ENCODE measurements around the gene SLC48A1. TPM values are rescaled to one million over a fixed set of nuclear protein-coding genes. Genes with fewer than 3 reads are reported as not detected.

The SLC48A1 gene
- total and polyA plus RNA-seq, 12 donors: 12.6 to 31.9 (median 22.1) TPM

- H3K36me3 ChIP-seq: peaks cover 0 to 68% (median 44%) of the 10 kb centered on the region in 9 donors
- intact Hi-C loops (cut with DNase I): loop anchor here in 7 of 10 donors (1.0 to 5.0 kb wide), 3 partner anchors 18 to 39 kb away; no protein-coding TSS in a partner anchor
- no peaks in the 10 kb centered on the region for H3K27me3 ChIP-seq
- H3K4me1 ChIP-seq: peaks cover 44 to 57% (median 52%) of the 10 kb centered on the region in 9 donors
- peak overlapping the region in 7 of 10 donors; percentile 2 to 99 (median 76) for H3K27ac ChIP-seq
- H3K4me3 ChIP-seq: no peak overlapping the region
- ATAC-seq (no peak), DNase-seq (no peak)
- TF ChIP-seq CTCF (IDR thresholded peaks at IDR 0.05): no peak
- H3K9me3 ChIP-seq: no peaks in the 10 kb centered on the region
- WGBS, 2 donors: 88 to 91% methylated on average over 17 of the region's 17 CpGs
These were observed 25.4 kb downstream of the SLC48A1 start for GRCh38 chr12:47798382-47798948.

- intact Hi-C loops (cut with DNase I): loop anchor here in 6 of 10 donors (2.0 to 5.0 kb wide), 2 partner anchors 37 to 38 kb away; no protein-coding TSS in a partner anchor
- H3K36me3 ChIP-seq: peaks cover 0 to 67% (median 34%) of the 10 kb centered on the region in 9 donors
- H3K4me3 ChIP-seq: no peak overlapping the region
- H3K27ac ChIP-seq: peak overlapping the region; percentile 33 to 99 (median 72)
- H3K27me3 ChIP-seq: no peaks in the 10 kb centered on the region
- 15 to 29% methylated on average over 7 of the region's 7 CpGs for WGBS, 2 donors
- DNase-seq: peak; percentile 70 to 74
- H3K4me1 ChIP-seq: peaks cover 51 to 67% (median 62%) of the 10 kb centered on the region in 9 donors
- no peaks in the 10 kb centered on the region for H3K9me3 ChIP-seq
- no peak for TF ChIP-seq CTCF (IDR thresholded peaks at IDR 0.05)
- peak; percentile 56 to 85 (median 66) for ATAC-seq
These were observed 26.4 kb downstream of the SLC48A1 start for GRCh38 chr12:47799357-47799955.

GRCh38 chr12:47800582-47800981, 27.5 kb downstream of the SLC48A1 start:
- DNase-seq (no peak), ATAC-seq (no peak)
- intact Hi-C loops (cut with DNase I): no loop called here
- no peak for TF ChIP-seq CTCF (IDR thresholded peaks at IDR 0.05)
- WGBS, 2 donors: 80 to 83% methylated on average over 7 of the region's 7 CpGs
- Histone ChIP-seq H3K4me3 (no peak overlapping the region), H3K27ac (peak overlapping the region; percentile 14 to 99 (median 70)), H3K36me3 (peaks cover 0 to 66% (median 23%) of the 10 kb centered on the region in 9 donors), H3K27me3 (no peaks in the 10 kb centered on the region), H3K9me3 (no peaks in the 10 kb centered on the region), H3K4me1 (peaks cover 57 to 78% (median 73%) of the 10 kb centered on the region in 9 donors)

GRCh38 chr12:47801170-47801903, 28.3 kb downstream of the SLC48A1 start:
- DNase-seq (no peak), ATAC-seq (peak in 7 of 8 donors; percentile 19 to 49 (median 28))
- Histone ChIP-seq H3K9me3 (no peaks in the 10 kb centered on the region), H3K27me3 (no peaks in the 10 kb centered on the region), H3K4me3 (peak overlapping the region in 3 of 10 donors; percentile 3 to 15 (median 10)), H3K27ac (peak overlapping the region; percentile 33 to 99 (median 82)), H3K4me1 (peaks cover 57 to 86% (median 81%) of the 10 kb centered on the region in 9 donors), H3K36me3 (peaks cover 0 to 66% (median 15%) of the 10 kb centered on the region in 9 donors)
- peak in 7 of 9 donors; percentile 22 to 49 (median 31) for TF ChIP-seq CTCF (IDR thresholded peaks at IDR 0.05)
- intact Hi-C loops (cut with DNase I): no loop called here
- WGBS, 2 donors: 37 to 63% methylated on average over 7 of the region's 7 CpGs

Data from heart right ventricle (tissue), 16 donors.